Measurements from ENCODE around the gene CD5L. TPM values are rescaled to one million over a fixed set of nuclear protein-coding genes. Genes with fewer than 3 reads are reported as not detected.

The CD5L gene
- not detected for total RNA-seq

DNA sequence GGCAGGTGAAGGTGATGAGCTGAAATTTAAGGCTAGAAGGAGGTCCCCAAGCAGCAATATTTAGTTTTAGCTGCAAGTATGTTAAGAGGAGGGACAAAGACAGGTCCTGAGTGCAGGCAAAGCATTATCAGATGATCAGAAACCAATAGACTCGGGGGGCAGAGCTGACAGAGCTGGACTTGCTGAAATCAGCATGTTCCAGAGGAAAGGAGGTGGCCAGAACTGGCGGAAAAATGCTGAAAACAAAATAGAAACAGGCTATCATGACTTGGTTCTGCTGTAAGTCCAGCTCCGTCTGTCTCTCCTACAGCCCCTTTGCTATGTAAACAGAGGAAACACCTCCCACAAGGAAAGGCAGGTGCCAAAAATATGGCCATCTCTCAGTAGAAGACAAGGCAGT lies at the start of gene CD5L:
Gene CD5L (minus strand): TSS at position 101 of the 400 bp plus-strand sequence. CDS start 107 bp downstream, outside the sequence.
- Histone ChIP-seq H3K27ac (ENCODE audit: low read depth, low read length) (no peak within 1 kb of the TSS), H3K9me3 (ENCODE audit: control insufficient read depth in 3 of 3, low read length in 3 of 3) (no peaks in the 10 kb centered on the region), H3K9ac (ENCODE audit: low read depth in 1 of 3, low read length in 3 of 3) (no peak within 1 kb of the TSS), H3K4me3 (ENCODE audit: low read length in 3 of 3) (no peak within 1 kb of the TSS), H3K27me3 (ENCODE audit: control insufficient read depth in 3 of 3, insufficient read depth in 3 of 3, low read length in 3 of 3) (no peaks in the 10 kb centered on the region), H3K36me3 (ENCODE audit: control insufficient read depth in 3 of 3, insufficient read depth in 3 of 3, low read length in 3 of 3) (no peaks in the 10 kb centered on the region), H3K4me1 (ENCODE audit: control insufficient read depth in 3 of 3, insufficient read depth in 3 of 3, low read length in 3 of 3) (no peaks in the 10 kb centered on the region)

DNA sequence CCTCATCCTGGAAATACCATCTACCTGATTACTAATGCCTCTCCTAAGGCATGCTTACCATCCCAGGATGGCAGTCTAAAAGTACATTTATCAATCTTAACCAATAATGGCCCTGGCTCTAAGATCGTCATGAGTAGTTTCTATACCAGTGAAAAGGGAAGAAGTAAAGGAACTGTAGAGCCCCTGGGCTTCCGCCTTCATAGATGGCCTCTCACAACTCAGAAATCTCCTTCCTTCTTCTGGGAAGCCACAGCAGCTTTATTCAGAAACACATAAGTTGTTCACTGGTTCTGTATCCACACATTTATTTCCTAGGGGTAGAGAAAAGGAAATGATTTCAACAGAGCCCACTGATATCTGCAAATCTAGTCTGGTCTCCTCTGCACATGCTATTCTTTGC lies 41.0 kb upstream of the CD5L start:
- H3K4me3 ChIP-seq (ENCODE audit: low read length in 3 of 3): no peak overlapping the region
- no peaks in the 10 kb centered on the region for H3K36me3 ChIP-seq (ENCODE audit: control insufficient read depth in 3 of 3, insufficient read depth in 3 of 3, low read length in 3 of 3)
- H3K9ac ChIP-seq (ENCODE audit: low read depth in 1 of 3, low read length in 3 of 3): no peak overlapping the region
- no peaks in the 10 kb centered on the region for H3K27me3 ChIP-seq (ENCODE audit: control insufficient read depth in 3 of 3, insufficient read depth in 3 of 3, low read length in 3 of 3)
- H3K9me3 ChIP-seq (ENCODE audit: control insufficient read depth in 3 of 3, low read length in 3 of 3): no peaks in the 10 kb centered on the region
- H3K27ac ChIP-seq (ENCODE audit: low read depth, low read length): no peak overlapping the region
- no peaks in the 10 kb centered on the region for H3K4me1 ChIP-seq (ENCODE audit: control insufficient read depth in 3 of 3, insufficient read depth in 3 of 3, low read length in 3 of 3)

DNA sequence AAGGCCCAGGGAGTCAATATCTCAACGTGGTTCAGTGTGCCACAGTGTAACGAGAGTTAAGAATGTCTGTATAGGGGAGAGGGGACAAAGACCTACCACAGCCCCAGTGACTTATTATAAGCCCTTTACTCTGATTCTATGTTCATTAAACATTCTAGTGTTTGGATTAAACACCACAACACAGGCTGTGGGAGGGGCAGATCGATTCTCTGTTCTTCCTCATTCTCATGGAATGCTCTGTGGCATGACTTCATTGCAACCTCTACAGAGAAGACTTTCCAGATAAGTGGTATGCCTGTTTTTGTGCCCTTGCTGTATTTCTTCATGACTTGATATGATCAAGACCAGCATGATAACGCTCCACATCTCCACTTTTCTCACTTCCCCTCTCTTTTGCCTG lies 39.0 kb upstream of the CD5L start:
- Histone ChIP-seq H3K4me3 (ENCODE audit: low read length in 3 of 3) (no peak overlapping the region), H3K27ac (ENCODE audit: low read depth, low read length) (no peak overlapping the region), H3K9ac (ENCODE audit: low read depth in 1 of 3, low read length in 3 of 3) (no peak overlapping the region), H3K9me3 (ENCODE audit: control insufficient read depth in 3 of 3, low read length in 3 of 3) (no peaks in the 10 kb centered on the region), H3K27me3 (ENCODE audit: control insufficient read depth in 3 of 3, insufficient read depth in 3 of 3, low read length in 3 of 3) (no peaks in the 10 kb centered on the region), H3K36me3 (ENCODE audit: control insufficient read depth in 3 of 3, insufficient read depth in 3 of 3, low read length in 3 of 3) (no peaks in the 10 kb centered on the region), H3K4me1 (ENCODE audit: control insufficient read depth in 3 of 3, insufficient read depth in 3 of 3, low read length in 3 of 3) (no peaks in the 10 kb centered on the region)

DNA sequence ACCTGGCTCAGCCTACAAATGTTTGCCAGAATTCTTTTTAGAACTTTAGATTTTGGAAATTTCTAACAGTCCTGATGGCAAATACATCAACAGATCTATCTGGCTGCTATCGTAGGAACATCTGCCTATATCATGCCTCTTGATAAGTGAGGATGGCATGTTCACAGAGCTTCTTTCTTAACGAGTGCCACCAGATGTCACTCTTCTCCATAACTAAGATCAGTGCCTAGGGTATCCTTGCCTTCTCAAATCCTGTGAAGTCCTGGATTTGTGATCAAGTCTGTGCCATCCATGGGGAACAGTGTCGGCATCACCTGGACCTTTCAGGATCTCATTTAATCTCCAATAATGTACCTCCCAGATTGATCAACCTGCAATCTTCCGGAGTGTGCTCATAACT lies 36.5 kb upstream of the CD5L start:
- Histone ChIP-seq H3K9ac (ENCODE audit: low read depth in 1 of 3, low read length in 3 of 3) (no peak overlapping the region), H3K27me3 (ENCODE audit: control insufficient read depth in 3 of 3, insufficient read depth in 3 of 3, low read length in 3 of 3) (no peaks in the 10 kb centered on the region), H3K27ac (ENCODE audit: low read depth, low read length) (no peak overlapping the region), H3K36me3 (ENCODE audit: control insufficient read depth in 3 of 3, insufficient read depth in 3 of 3, low read length in 3 of 3) (no peaks in the 10 kb centered on the region), H3K9me3 (ENCODE audit: control insufficient read depth in 3 of 3, low read length in 3 of 3) (no peaks in the 10 kb centered on the region), H3K4me3 (ENCODE audit: low read length in 3 of 3) (no peak overlapping the region), H3K4me1 (ENCODE audit: control insufficient read depth in 3 of 3, insufficient read depth in 3 of 3, low read length in 3 of 3) (no peaks in the 10 kb centered on the region)

DNA sequence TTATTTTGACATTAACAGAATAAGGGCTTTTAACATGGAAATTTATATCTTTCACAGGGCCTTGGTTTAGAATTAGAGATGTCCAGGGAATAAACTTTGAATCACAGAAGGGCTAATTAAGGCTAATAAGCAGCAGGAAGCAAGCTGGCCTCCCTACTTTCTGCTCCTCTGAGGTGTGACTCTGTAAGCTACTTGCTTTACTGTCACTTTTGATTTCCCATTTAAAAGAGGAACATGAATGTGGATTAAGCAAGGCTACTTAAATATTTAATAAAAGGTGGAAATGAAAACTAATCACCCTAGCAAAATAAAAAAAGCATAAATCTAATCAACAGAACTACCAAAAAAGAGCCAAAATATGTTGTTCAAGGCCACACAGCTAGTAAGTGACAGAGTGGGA lies 28.9 kb upstream of the CD5L start:
- Histone ChIP-seq H3K9me3 (ENCODE audit: control insufficient read depth in 3 of 3, low read length in 3 of 3) (no peaks in the 10 kb centered on the region), H3K36me3 (ENCODE audit: control insufficient read depth in 3 of 3, insufficient read depth in 3 of 3, low read length in 3 of 3) (no peaks in the 10 kb centered on the region), H3K27ac (ENCODE audit: low read depth, low read length) (no peak overlapping the region), H3K27me3 (ENCODE audit: control insufficient read depth in 3 of 3, insufficient read depth in 3 of 3, low read length in 3 of 3) (no peaks in the 10 kb centered on the region), H3K4me1 (ENCODE audit: control insufficient read depth in 3 of 3, insufficient read depth in 3 of 3, low read length in 3 of 3) (no peaks in the 10 kb centered on the region), H3K4me3 (ENCODE audit: low read length in 3 of 3) (no peak overlapping the region), H3K9ac (ENCODE audit: low read depth in 1 of 3, low read length in 3 of 3) (no peak overlapping the region)

DNA sequence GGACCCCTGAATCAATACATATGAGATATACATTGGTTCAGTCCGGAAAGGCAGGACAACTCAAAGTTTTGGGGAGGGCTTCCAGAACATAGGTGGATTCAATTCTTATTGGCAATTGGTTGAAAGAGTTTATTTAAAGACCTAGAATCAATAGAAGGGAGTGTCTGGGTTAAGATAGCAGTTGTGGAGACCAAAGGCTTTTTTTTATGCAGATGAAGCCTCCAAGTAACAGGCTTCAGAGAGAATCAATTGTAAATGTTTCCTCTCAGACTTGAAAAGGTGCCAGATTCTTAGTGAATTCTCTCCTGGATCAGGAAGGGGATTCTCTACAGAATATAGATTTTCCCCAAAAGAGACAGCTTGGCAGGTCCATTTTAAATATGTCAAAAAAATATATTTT lies 27.0 kb upstream of the CD5L start:
- Histone ChIP-seq H3K9ac (ENCODE audit: low read depth in 1 of 3, low read length in 3 of 3) (no peak overlapping the region), H3K27ac (ENCODE audit: low read depth, low read length) (no peak overlapping the region), H3K4me3 (ENCODE audit: low read length in 3 of 3) (no peak overlapping the region), H3K27me3 (ENCODE audit: control insufficient read depth in 3 of 3, insufficient read depth in 3 of 3, low read length in 3 of 3) (no peaks in the 10 kb centered on the region), H3K9me3 (ENCODE audit: control insufficient read depth in 3 of 3, low read length in 3 of 3) (no peaks in the 10 kb centered on the region), H3K36me3 (ENCODE audit: control insufficient read depth in 3 of 3, insufficient read depth in 3 of 3, low read length in 3 of 3) (no peaks in the 10 kb centered on the region), H3K4me1 (ENCODE audit: control insufficient read depth in 3 of 3, insufficient read depth in 3 of 3, low read length in 3 of 3) (no peaks in the 10 kb centered on the region)

DNA sequence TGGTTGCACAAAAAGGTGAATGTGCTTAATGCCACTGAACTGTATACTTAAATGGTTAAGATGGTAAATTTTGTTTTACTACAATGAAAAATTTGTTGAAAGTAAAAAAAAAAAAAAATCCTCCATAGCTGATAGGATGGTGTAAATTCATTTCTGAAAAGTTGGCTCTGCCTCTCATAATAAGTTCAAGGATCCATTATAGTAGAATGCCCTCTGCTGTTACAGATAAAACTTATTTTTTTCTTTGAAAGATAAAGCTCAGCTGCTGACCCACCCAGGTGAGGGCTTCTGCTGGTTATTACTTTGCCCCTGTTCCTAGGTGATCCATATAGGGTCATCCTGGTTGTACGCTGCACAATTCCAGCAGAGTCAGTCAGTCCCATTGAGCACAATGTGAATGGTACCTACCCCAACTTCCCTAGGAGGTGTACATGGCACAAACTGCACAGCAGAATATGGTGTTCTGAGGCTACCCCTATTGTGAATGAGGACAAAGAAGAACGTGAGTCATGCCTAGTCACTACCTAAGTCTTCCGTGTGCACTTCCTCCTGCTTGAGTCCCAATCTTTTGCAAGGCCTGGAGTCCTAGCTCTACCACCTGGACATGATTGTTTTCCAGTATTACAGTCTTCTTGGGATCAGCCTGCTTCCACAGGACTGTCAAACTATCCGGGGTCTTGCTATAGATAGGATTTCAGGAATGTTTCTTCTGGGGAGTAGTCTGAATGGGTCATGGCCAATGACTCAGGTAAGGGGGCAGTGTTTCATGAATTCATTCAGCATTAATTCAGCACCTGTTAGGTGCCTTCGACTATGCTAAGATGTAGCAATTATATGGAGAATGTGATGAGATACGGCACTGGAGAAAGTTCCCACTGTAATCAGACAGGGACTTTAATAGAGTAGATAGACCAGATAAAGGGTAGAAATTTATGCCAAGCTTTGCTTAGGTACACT lies 20.8 kb upstream of the CD5L start:
- H3K9ac ChIP-seq (ENCODE audit: low read depth in 1 of 3, low read length in 3 of 3): no peak overlapping the region
- no peaks in the 10 kb centered on the region for H3K9me3 ChIP-seq (ENCODE audit: control insufficient read depth in 3 of 3, low read length in 3 of 3)
- no peaks in the 10 kb centered on the region for H3K36me3 ChIP-seq (ENCODE audit: control insufficient read depth in 3 of 3, insufficient read depth in 3 of 3, low read length in 3 of 3)
- H3K4me1 ChIP-seq (ENCODE audit: control insufficient read depth in 3 of 3, insufficient read depth in 3 of 3, low read length in 3 of 3): no peaks in the 10 kb centered on the region
- H3K4me3 ChIP-seq (ENCODE audit: low read length in 3 of 3): no peak overlapping the region
- no peaks in the 10 kb centered on the region for H3K27me3 ChIP-seq (ENCODE audit: control insufficient read depth in 3 of 3, insufficient read depth in 3 of 3, low read length in 3 of 3)
- no peak overlapping the region for H3K27ac ChIP-seq (ENCODE audit: low read depth, low read length)

DNA sequence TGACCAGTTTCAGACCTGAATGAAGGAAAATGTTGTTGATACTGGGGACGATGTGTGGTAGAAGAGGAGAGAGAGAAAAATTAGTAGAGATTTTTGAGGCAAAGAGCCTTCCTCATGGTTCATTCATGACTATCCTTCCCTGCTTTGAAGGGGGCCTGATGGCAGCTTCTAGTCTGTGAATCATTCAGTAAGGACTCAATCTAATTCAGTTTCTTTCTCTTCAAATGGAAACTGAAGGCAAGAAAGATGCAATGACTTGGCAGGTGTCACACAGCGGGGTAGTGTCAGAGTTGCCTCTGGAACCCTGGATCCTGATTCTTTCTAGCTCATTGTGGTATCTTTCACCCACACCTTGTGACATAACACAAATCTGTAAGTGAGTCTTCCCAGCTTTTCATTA lies 14.9 kb upstream of the CD5L start:
- Histone ChIP-seq H3K4me1 (ENCODE audit: control insufficient read depth in 3 of 3, insufficient read depth in 3 of 3, low read length in 3 of 3) (no peaks in the 10 kb centered on the region), H3K27me3 (ENCODE audit: control insufficient read depth in 3 of 3, insufficient read depth in 3 of 3, low read length in 3 of 3) (no peaks in the 10 kb centered on the region), H3K9me3 (ENCODE audit: control insufficient read depth in 3 of 3, low read length in 3 of 3) (no peaks in the 10 kb centered on the region), H3K27ac (ENCODE audit: low read depth, low read length) (no peak overlapping the region), H3K9ac (ENCODE audit: low read depth in 1 of 3, low read length in 3 of 3) (no peak overlapping the region), H3K36me3 (ENCODE audit: control insufficient read depth in 3 of 3, insufficient read depth in 3 of 3, low read length in 3 of 3) (no peaks in the 10 kb centered on the region), H3K4me3 (ENCODE audit: low read length in 3 of 3) (no peak overlapping the region)

DNA sequence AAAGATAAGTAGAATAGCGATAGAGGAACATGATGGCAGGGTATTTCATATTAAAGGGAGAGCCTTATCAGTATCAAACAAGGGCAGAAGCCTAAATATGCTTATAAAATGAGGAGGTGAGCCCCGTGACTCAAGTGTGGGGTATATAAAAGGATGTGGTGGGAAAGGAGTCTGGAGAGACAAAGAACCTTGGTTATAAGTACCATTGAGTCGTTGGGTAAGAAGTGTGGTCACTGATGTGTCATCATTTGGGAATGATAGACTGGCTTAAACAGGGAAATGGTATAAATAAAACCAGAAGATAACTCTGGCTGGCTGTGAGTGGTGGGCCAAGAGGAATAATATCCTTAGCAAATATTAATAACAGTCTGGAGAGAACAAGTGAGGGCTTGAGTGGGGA lies 10.9 kb upstream of the CD5L start:
- no peaks in the 10 kb centered on the region for H3K36me3 ChIP-seq (ENCODE audit: control insufficient read depth in 3 of 3, insufficient read depth in 3 of 3, low read length in 3 of 3)
- H3K27me3 ChIP-seq (ENCODE audit: control insufficient read depth in 3 of 3, insufficient read depth in 3 of 3, low read length in 3 of 3): no peaks in the 10 kb centered on the region
- H3K27ac ChIP-seq (ENCODE audit: low read depth, low read length): no peak overlapping the region
- H3K4me1 ChIP-seq (ENCODE audit: control insufficient read depth in 3 of 3, insufficient read depth in 3 of 3, low read length in 3 of 3): no peaks in the 10 kb centered on the region
- no peak overlapping the region for H3K9ac ChIP-seq (ENCODE audit: low read depth in 1 of 3, low read length in 3 of 3)
- H3K4me3 ChIP-seq (ENCODE audit: low read length in 3 of 3): no peak overlapping the region
- no peaks in the 10 kb centered on the region for H3K9me3 ChIP-seq (ENCODE audit: control insufficient read depth in 3 of 3, low read length in 3 of 3)

DNA sequence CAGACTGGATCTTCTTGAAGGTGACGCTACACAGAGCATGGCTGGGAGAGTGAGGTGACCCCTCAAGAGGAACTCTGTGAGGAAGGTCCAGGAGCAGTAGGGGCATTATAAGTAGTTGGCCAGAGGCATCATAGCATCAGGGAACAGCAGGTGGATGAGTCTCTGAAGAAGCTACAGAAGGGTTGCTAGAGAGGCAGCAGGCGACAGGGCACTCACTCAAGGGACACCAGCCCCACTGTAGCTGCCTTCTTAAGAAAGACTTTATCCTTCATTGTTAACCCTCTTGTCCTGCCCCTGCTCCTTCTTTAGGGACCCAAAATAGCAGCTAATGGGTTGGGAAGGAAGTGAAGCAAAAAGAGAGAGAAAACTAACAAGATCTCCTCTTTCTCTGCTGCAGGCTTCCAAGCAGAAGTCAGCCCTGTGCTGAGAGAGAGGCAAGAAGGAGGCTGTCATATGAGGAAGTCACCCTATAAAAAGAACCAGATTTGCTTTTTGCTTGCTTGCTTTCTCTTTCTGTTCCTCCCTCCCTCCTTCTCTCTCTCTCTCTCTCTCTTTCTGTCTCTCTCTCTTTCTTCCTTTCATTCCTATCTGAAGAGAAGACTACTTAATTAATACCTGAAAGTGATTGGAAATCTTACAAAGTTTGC lies 7.7 kb upstream of the CD5L start:
- no peaks in the 10 kb centered on the region for H3K36me3 ChIP-seq (ENCODE audit: control insufficient read depth in 3 of 3, insufficient read depth in 3 of 3, low read length in 3 of 3)
- no peak overlapping the region for H3K9ac ChIP-seq (ENCODE audit: low read depth in 1 of 3, low read length in 3 of 3)
- no peak overlapping the region for H3K27ac ChIP-seq (ENCODE audit: low read depth, low read length)
- H3K9me3 ChIP-seq (ENCODE audit: control insufficient read depth in 3 of 3, low read length in 3 of 3): no peaks in the 10 kb centered on the region
- H3K4me1 ChIP-seq (ENCODE audit: control insufficient read depth in 3 of 3, insufficient read depth in 3 of 3, low read length in 3 of 3): no peaks in the 10 kb centered on the region
- no peaks in the 10 kb centered on the region for H3K27me3 ChIP-seq (ENCODE audit: control insufficient read depth in 3 of 3, insufficient read depth in 3 of 3, low read length in 3 of 3)
- no peak overlapping the region for H3K4me3 ChIP-seq (ENCODE audit: low read length in 3 of 3)

Data from skeletal muscle tissue (tissue), 4 donors.